ENCODE results near the gene CORO1C.

Gene CORO1C

DNA sequence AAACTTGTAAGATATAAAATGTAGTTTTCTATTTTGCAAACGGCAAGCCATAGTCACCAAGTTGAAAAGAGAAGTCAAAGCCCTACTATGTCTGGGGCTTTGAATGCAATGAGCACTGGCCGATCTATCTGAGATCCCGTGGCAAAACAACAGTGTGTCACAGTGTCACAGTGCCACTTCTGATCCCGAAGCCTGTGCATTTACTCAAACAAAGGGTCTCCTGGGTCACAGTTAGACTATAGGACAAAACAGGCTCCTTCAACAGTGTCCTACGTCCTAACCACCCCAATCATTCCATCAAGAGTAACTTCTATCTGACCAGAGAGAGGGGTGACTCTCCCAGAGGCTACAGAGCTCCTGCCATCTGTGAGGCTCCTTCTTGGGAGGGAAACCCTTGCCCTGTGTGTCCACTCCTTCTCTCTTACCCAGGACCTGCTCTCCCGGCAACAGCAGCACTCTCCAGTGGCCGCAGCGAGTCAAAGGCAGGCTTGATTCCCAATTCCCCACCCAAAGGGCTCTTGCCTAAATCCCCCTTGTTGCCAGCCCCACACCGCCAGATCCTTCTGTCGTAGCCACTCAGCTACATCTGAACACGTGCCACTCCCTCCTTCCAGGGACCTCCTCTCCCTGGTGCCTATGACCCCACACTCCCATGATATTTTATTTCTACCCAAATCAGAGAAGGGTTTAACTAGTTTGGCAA, 83.6 kb downstream of the CORO1C start:
- DNase-seq (ENCODE audit: low read depth in 3 of 3): no peak

DNA sequence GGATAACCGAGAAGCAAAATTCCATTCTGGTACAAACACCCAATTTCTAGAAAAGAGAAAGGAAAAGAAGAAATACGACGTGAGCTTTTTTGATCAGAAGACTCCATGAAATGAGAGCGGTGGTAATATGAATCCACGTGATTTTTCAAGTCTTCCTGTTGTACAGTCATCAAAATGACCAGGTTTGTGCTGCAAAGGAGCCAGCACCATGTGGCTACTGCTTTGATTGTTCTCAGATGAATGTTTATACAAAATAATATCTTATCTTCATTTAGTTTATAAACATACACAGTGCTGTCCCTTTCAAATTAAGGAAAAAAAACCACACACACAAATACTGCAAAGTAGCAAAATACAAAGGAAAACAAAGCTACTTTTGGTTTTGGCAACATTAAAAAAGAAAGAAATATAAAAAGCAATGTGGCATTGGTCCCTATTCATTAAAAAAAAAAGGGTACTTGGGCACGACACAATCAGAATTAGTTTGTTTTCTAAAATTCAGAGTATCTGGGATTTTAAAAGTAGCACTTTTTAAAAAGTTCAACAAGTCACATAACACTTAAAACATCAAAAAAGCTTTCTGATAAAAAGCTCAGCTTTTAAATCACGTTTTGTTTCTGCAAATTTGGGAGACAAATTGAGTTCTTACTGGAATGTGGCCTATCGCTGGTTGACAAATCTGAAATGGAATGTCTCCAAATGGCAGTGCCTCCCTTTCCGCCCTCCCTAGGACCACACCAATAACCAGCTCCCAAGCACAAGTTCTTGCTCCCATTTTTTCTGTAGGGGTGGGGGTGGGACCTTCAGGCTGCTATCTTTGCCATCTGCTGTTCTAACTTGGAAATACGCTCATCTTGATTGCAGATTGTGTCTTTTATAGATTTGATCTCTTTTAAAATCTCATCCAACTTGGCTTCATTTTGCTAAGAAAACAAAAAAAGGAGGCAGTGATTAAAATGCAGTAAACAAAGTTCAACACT, 84.4 kb downstream of the CORO1C start:
- DNase-seq (ENCODE audit: low read depth in 3 of 3): no peak

DNA sequence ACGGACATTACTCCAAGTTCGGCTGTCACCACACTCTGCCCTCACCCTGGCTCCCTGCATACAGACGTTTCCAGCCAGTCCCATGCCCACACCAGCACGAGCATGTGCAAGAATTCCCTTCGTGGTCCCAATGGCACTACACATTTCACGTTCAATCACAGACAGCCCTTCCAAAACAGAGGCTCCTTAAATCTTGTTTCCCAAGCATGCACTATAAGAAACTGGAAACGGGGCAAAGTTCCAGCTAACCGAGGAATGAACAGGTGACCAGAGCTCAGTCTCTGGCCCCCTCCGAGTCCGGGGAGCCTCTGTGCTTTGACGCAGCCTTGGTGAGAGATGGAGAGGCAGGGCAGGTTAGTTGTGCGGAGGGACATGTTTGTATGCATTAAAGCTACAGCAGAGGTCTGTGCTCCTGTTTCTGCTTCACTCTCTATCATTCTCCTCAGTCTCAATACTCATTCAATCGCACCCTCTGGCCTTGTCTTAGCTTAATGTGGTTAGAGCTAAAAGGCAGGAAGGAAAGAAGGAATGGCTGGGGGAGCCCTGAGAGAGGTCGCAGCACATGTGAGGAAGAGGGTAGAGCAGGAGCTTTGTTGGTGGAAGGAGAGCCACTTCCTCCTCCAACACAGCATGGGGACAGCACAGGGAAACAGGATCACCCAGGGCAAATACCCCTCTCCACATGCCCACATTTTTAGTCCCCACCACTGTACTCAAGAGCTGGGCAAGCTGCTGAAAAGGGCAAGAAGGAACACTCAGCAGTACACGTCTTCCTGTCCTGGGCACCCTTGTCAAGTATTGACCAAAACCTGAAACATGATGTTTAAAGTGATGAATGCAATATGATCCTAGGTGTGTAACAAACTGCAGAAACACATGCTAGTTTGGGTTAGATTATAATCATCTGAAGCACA, 85.4 kb downstream of the CORO1C start:
- DNase-seq (ENCODE audit: low read depth in 3 of 3): no peak

DNA sequence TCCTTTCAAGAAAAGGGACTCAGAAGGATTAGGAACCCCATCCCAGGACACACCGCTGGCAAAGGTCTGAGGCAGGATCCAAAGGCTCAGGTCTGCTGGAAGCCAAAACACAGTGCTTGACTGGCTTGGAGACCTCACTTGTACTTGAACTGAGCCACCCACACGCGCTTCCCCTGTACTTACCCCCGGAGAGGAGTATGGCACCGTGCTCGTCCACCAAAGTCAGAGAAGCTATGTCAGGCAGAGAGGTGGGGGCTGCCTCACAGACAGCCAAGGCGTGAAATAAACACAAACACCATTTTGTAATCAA, 86.6 kb downstream of the CORO1C start:
- no peak for DNase-seq (ENCODE audit: low read depth in 3 of 3)

DNA sequence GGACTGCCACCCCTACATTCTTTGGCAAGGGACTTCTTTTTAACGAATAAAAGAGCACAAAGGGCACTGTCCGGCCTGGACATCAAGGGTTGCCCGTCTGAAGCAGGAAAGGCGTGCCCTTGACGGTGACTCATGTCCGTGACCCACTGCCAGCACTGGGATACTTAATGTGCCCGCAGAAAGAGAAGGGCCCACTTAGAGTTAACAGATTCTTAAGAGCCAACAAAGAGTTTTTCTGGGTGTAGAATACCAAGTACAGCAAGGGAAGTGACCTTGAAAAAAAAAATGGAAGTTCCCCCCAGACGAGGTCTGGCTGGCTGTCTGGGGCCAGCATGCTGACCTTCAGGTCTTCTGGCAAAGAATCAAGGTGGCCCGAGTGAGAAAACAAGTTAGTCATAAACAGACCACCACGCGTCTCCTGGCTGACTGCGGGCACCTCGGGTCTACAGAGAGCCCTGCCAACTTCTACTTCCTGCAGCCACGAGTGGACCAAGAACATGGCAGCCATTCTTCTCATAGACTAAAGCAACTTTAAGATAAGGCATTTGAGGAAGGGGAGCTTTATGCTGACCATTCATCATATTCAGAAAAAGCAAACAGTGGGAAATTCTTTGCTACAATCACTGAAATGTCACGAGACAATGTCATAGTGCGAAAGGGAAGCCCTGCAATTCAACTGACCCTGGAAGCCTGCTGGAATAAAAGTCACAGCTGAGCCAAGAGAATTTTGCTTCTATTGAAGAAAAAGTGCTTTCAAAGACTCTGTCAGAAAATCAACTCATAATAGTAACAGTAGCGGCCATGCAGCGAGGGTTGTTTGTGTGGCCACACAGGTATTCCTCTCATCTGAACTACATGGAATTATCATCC, 87.1 kb downstream of the CORO1C start:
- DNase-seq (ENCODE audit: low read depth in 3 of 3): no peak

DNA sequence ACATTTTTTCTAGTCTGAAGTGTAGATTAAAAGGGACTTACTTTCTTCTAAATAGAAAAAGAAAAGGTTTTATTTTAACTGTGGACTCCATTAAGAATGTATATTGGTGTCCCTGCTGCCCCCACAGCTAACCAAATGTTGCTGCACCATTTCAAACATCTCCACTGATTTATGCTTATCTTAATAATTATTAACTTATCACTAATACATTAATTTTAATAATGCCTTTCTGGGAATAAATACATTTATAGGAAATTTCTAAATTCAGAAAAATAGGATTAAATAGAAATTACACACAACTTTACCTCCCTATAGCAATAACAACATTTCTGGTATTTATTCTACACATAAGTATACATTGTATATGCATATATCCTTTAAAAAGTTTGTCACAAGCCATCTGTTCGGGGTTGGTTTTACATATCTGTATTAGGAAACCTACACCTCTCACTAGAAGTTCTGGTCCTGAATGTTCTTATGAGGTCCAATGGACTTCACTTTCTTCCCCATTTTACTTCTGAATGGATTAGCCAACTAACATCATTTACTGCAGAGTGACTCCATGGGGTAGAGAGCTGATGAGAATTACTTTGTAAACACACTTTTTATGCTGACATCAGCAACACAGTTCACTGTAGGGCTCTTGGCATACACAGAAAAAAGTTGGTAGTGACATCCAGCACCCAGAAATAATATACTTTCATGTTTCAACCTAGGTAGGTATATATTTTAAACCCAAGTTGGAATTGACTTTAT, 88.2 kb downstream of the CORO1C start:
- no peak for DNase-seq (ENCODE audit: low read depth in 3 of 3)

DNA sequence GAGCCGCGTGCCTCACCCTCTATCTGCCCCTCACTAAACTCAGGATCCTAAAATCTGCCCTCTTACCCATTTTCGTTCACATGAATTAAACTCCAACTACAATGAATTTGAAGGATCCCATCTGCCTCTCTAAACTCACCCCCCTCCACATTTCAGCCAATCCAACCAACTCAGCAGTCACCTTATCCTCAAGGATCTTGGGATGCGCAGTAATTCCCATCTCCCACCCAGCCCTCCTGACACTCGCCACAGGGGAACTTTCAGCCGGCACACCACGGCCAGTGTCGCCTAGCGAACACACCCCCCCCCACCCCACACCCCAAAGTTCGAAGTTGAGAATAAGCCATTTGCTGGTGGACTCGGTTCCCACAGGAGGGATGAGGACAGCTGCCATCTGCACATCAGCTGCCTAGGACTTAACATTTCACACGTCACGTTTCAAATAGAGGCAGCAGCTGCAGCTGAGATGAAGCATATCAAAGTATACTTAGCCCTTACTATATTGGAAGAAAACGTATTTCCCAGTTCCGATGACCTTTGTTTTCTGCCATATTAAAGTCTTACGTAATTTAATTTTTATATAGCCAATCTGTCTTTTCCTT, 88.9 kb downstream of the CORO1C start:
- DNase-seq (ENCODE audit: low read depth in 3 of 3): no peak

DNA sequence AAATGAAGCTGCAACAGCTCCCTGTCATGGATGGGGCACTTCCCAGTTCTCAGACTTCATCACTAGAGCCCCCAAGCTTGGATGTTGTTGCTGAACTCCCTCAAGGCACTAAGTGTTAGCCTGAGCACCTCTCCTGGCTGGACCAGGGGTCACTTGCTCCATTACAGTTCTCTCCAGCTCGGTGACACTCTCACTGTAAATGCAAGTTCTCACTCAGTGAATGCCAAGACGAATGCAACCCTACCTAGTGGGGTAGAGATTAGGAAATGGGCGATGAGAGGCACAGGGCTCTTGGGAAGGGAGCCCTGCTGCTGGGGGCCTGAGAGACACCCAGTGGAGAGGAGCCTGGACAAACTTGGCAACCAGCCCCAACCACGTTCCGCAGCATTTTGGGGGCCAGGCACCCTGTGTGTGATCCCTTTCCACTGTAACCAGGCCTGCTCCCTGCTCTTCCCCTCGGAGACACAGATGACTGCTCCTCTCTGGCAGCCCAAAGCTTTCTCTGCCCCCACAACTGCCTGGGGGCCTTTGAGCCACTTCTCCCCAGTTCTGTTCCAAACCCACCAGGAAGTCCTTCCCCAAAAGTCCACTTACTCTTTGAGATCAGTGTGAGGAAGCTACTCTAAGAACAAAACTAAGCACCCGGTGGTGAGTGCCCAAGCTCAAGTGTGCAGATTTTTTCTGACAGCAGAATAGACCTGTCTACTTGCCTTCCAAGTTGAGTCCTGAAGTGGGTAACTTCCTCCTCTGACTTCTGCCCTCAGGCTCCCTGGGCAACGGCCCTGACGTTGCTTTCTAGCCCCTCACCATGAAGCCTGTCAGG, 89.7 kb downstream of the CORO1C start:
- DNase-seq (ENCODE audit: low read depth in 3 of 3): no peak

DNA sequence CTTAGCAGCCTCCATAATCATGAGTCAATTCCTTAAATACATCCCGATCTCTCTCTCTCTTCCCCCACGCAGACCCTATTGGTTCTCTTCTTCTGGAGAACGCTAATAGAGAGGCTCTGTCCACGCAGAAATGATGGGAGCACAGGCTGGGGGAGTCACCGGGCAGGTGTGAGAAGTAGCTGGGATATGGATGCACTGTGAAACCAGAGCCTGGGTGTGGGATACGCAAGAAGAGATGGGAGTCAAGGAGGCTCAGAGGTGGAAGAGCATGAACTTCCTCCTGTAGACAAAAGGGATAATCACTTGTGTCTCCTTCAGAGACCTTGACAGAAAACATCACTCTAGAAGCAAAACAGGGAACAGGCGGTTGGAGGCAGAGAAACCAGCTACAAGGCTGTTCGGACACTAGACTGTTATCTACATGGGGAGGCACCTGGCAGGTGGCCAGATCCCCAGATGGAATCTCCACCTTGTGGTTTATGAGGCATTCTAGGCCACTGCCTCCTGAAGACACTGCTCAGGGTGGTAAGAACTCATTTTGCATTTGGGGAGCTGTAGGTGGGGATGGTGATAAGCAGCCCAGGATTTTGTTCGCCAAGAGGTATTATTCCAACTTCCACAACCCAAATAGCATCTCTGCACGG, 90.4 kb downstream of the CORO1C start:
- DNase-seq (ENCODE audit: low read depth in 3 of 3): no peak

DNA sequence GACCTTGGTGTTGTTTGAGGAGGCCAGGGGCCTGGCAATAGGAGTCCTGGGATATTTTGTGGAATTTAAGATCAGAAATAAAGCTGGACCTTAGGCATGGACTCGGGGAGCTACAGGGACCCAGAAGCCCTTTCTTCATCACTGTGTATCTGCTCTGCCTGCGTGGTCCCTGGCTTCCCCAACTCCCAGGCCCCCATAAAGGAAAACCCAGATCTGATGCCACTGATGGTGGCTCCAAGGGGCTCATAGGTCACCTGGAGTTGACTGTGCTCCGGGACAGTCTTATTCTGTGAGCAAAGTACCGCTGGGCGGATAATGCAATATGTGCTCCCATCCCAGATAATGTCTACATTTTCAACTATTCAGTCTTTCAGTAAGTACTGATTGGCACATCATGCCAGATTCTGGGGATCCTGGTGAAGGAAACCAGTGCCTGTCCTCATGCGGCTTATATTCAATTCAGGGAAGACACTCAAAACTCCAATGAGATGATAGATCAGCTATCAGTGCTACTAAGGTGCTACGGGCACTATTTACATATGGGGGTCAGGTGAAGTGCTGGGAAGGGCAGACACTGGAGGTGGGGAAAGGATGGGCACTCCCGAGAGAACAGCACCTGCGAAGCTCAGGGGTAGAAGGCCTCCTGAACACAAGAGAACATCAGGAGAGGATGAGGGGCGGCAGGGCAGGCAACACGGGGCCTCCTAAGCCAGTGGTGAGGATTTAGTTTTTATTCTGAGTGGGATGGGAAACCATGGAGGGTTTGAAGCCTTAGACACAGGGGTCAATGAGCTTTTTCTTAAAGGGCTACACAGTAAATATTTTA, 92.1 kb downstream of the CORO1C start:
- DNase-seq (ENCODE audit: low read depth in 3 of 3): no peak

DNA sequence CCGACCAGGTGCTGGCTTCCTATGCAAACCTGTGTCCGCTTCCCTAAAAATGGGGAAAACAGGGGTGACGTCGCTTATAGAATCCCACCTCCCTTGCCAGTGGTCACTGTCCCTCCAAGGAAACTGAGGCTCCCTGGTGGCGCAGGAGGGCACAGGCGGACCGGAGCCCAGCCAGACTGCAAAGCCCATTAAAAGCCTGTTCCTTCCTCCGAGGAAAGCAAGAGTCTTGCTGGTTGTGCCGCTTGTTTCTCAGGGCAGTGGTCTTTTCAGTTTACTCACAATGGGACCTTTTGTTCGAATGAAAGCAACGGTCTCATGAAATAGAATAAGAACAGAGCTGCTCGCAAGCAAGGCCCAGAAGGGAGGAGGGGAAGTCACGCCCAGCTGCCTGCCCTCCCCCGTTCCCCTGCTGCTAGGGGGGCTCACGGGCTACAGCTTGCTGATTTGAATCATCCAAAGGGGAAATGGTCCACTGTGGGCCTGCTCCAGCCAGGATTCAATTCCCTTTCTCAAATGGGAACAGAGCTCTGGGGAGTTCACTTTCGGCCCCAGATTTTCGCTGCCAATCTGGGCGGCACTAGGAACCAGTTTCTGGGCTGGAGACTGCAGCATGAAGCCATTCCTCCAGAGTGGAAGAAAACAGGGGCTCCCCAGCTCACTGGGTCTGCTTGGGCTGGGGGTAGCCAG, 93.0 kb downstream of the CORO1C start:
- DNase-seq (ENCODE audit: low read depth in 3 of 3): no peak

DNA sequence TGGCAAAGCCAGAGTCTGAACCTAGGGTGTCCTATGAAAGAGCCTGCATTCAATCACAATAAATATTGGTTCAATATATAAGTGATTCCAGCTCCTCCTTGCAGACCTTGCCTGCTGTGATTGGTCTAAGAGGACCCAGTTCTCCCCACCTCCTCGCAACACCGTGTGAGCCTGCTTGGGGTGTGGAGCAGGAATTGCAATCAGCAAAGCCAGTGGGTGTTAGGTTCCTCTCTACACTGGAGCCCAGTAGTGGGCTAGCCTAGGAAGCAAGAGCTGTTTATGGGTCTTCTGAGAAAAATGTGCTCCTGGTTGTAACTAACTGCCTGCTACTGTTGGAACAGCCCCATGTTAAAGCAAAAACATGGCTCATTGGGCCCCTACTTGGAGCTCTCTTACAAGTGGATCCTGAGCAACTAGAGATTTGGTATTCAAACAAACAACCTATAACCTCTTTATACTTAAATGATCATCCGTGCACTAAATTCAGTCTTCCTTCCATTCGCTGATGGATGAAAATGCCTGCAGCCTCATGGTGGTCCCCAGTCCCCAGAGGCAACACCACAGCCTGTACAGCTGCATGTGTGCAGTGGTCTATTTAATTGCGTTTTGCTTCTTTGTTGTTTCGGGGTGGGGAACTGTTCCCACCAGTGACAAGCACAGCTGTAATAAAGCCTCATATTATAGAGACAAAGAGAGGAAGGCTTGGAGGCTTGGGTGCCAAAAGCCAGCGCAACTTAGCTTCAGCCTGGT, 93.9 kb downstream of the CORO1C start:
- no peak for DNase-seq (ENCODE audit: low read depth in 3 of 3)

DNA sequence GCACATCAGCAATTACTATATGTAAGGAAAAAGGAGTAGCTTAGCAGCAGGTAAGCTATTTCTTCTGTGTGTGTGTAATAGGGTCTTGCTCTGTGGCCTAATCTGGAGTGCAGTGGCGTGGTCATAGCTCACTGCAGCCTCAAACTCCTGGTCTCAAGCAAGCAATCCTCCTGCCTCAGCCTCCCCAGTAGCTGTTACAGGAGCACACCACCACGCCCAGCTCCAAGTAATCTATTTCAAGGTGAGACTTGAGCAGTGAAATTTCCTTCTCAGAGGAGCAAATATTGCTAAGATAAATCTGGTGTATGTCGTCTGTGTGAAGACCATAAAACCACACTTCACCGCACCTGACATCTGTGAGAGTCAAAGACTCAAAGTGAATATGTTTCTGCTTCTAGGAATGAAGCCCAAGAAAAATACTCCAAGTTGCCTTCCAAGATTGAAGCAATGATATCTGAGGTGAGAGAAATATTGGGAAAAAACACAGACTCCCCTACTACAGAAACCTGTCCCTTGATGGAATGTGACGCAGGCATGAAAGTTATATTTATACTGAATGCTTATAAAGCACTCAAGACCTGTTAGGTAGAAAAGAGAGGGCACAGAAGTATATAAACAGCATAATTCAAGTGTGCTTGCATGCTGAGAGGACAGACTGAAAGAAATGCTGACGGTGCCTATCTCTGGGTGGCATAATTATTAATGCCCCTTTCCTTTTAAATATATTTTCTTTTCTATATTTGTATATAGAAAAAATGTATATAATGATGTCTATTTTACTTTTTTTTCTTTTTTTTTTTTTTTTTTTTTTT, 95.1 kb downstream of the CORO1C start:
- no peak for DNase-seq (ENCODE audit: low read depth in 3 of 3)

DNA sequence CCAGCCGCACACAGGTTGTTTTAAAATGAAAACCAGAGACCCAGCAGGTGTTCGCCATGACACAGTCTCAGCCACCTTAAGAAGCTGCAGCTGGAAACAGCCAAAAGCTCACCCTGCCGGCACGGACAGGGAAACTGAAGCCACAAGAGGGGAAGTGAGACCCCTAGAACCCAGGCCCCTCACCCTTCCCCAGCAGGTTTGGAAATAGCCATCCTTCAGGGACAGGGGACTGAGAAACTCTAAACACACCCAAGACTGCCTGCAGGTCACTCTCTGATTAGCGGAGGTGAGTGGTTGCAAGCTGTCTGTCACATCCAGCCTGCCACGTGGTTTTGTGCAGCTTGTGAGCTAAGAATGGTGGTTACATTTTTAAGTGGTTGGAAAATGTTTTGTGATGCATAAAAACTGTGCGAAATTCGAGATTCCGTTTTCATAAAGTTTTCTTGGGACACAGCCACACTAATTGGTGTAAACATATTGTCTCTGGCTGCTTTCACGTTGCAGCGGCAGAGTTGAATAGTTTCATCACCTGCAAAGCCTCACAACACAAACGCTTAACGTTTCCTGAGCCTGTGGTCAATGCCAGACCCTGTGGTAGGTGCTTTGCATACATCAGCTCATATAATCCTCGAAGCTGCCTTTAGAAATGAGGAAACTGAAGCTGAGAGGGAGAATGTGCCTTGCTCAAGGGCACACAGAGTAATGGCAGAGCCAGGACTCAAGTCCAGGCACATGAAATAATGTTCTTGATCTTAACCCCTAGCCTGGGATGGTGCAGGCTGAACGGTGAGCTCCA, 95.9 kb downstream of the CORO1C start:
- peak in 1 of 3 donors; percentile 38 for DNase-seq (ENCODE audit: low read depth in 3 of 3)

DNA sequence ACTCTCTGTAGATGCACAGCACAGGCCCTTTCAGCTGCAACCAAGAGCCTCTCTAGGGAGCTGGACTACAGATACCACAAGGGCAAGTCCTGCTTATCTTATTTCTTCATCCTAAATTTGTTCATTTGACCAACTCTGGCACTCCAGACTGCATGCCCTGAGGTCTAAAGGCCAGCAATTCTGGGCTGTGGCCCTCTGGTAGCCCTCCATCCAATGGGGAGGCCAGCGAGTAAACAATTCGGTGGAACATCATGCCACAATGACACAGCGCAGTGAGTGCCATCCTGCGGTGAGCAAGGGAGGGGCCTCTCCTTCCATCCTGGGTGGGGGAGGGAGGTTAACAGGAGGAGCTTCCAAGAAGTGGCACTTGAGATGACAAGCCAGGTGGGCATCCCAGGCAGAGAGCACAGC, 97.0 kb downstream of the CORO1C start:
- DNase-seq (ENCODE audit: low read depth in 3 of 3): peak in 1 of 3 donors; percentile 52
